PC-9 (cell line): Measurements from ENCODE around the gene TM9SF1.

Experiments
- CTCF ChIP-seq: fragments of 200-600 bp; sonication (generic); conservative IDR thresholded peaks from 2 replicates; pipeline ENCODE4 v1.6.1; 2017; ENCODE audit warnings: mixed run types, antibody characterized with exemption, mild to moderate bottlenecking, moderate library complexity
- EZH2 ChIP-seq: fragments of 200-600 bp; sonication (generic); IDR thresholded peaks from 2 replicates; pipeline ENCODE4 v1.8.0; 2017; ENCODE audit warnings: antibody characterized with exemption, low read depth

DNA sequence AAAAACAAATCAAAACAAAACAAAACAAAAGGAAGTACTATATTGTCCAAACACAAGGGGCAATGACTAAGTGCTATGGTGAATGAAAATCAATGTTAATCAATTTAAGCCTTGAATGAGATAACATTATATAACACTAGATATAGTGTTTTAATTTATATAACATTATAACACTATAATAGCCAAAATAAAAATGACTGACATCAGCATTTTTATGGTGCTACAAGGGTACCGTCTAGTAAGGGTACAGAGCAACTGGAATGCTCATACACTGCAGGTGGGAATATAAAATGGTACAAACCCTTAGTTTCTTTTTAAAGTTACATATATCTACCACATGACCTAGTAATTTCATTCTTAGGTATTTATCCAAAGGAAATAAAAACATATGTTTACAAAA is 31.2 kb upstream of the TM9SF1 start:
- TF ChIP-seq CTCF (no peak), EZH2 (no peak)
